Stomach (tissue), 9 donors: Measurements from ENCODE around the gene HCFC1. TPM values are rescaled to one million over a fixed set of nuclear protein-coding genes. Genes with fewer than 3 reads are reported as not detected.

Experiments used
- DNase-seq, 2 donors: peaks; one replicate each; pipeline versions ENCODE4 v3.0.0 to v3.0.0-alpha.2; 2013 to 2019
- H3K27ac ChIP-seq, 5 donors: fragments of 200-600 bp in 4 of 5; sonication (generic) in 4 of 5; one replicate each; pipeline ENCODE4 v1.5.1; 2013 to 2019; ENCODE audit warnings: mild to moderate bottlenecking in 1 of 5, moderate library complexity in 1 of 5
- H3K27me3 ChIP-seq, 3 donors: fragments of 200-600 bp; sonication (generic); one replicate each; pipeline ENCODE4 v1.5.1; 2017 to 2019; ENCODE audit warnings: mixed run types in 1 of 3
- H3K36me3 ChIP-seq, 4 donors: fragments of 200-600 bp; sonication (generic); 1 replicate in 3 of 4; 2 replicates in 1 of 4; pipeline ENCODE4 v1.5.1; 2016 to 2019
- H3K4me1 ChIP-seq, 4 donors: fragments of 200-600 bp; sonication (generic); one replicate each; pipeline ENCODE4 v1.5.1; 2016 to 2019
- H3K4me3 ChIP-seq, 4 donors: fragments of 200-600 bp; sonication (generic) in 3 of 4; one replicate each; pipeline ENCODE4 v1.5.1; 2016 to 2019; ENCODE audit warnings: mild to moderate bottlenecking in 1 of 4
- H3K9me3 ChIP-seq, 4 donors: fragments of 200-600 bp; sonication (generic); one replicate each; pipeline ENCODE4 v1.5.1; 2016 to 2019
- CTCF ChIP-seq, 7 experiments: fragments of 450-650 bp in 4 of 7; fragments of 200-600 bp in 3 of 7; sonication (generic) in 3 of 7; IDR thresholded peaks; one replicate each; pipeline ENCODE4 v1.5.1; 2016 to 2019; ENCODE audit warnings: antibody characterized with exemption in 7 of 7, control low read depth in 2 of 7, mild to moderate bottlenecking in 1 of 7
- EP300 ChIP-seq: sonication (generic); formaldehyde crosslinking; IDR thresholded peaks from one replicate; pipeline ENCODE4 v1.6.1; 2017; ENCODE audit warnings: antibody characterized with exemption
- POLR2A ChIP-seq, 4 donors: fragments of 450-650 bp; IDR thresholded peaks; one replicate each; pipeline ENCODE4 v1.6.1; 2016; ENCODE audit warnings: antibody characterized with exemption in 4 of 4, control low read depth in 2 of 4, mild to moderate bottlenecking in 1 of 4, moderate library complexity in 1 of 4
- POLR2AphosphoS5 ChIP-seq, 3 donors: sonication (generic); formaldehyde crosslinking; IDR thresholded peaks; one replicate each; pipeline ENCODE4 v1.6.1; 2016; ENCODE audit warnings: antibody characterized with exemption in 3 of 3
- WGBS, 5 donors: extraction: QIAGEN DNeasy Blood & Tissue Kit in 3 of 5; methylation state at CpG; one replicate each; pipeline versions ENCODE4 v1.1.5 to v1.1.7; 2013 to 2018; 5-methylcytosine and 5-hydroxymethylcytosine counted together
- intact Hi-C: fragments of 100-400 bp; cut with DNase I; formaldehyde crosslinking; loops from one replicate; pipeline ENCODE4 v1.15.1; 2023; ENCODE audit warnings: low total_unique reads
- polyA plus RNA-seq, 3 donors: library from polyadenylated mRNA; stranded (reverse); fragments of 200-250 nt; gene quantifications; one replicate each; pipeline ENCODE4 v1.2.3, GENCODE V29; 2013
- total RNA-seq, 5 donors: library from RNA; depleted of rRNA; stranded (reverse); fragments of >200 nt; gene quantifications; one replicate each; pipeline versions ENCODE4 v1.1.0 to v1.2.3, GENCODE V29; 2014 to 2016
- donor health status: healthy with polysubstance abuse.
- donor health status: Bipolar disorder and iron deficiency.
- donor health status: healthy.

HCFC1 gene
- total and polyA plus RNA-seq, 8 donors: 9.0 to 61.6 (median 17.8) TPM

GRCh38 chrX:154012336-154012991 is 40.8 kb upstream of the HCFC1 start:
- 65 to 76% (median 70%) methylated on average over 11 to 17 of the region's 17 CpGs; no CpG with 5 or more reads in 1 of the 5 donors for WGBS, 5 donors
- TF ChIP-seq EP300: no peak
- no peak for TF ChIP-seq POLR2A (IDR thresholded peaks at IDR 0.05)
- no peak for TF ChIP-seq POLR2AphosphoS5 (IDR thresholded peaks at IDR 0.05)
- no peak for TF ChIP-seq CTCF (IDR thresholded peaks at IDR 0.05)
- H3K27me3 ChIP-seq: peaks cover 0 to 5% (median 0%) of the 10 kb centered on the region in 3 donors
- intact Hi-C loops: no loop called here
- no peaks in the 10 kb centered on the region for H3K9me3 ChIP-seq
- peak in 1 of 2 donors; percentile 67 for DNase-seq
- peaks cover 0 to 65% (median 37%) of the 10 kb centered on the region in 4 donors for H3K36me3 ChIP-seq
- no peak overlapping the region for H3K4me3 ChIP-seq
- peaks cover 0 to 15% (median 10%) of the 10 kb centered on the region in 4 donors for H3K4me1 ChIP-seq
- peak overlapping the region in 1 of 5 donors; percentile 8 for H3K27ac ChIP-seq

- Histone ChIP-seq H3K27ac (no peak overlapping the region), H3K9me3 (no peaks in the 10 kb centered on the region), H3K27me3 (peaks cover 0 to 5% (median 0%) of the 10 kb centered on the region in 3 donors), H3K4me3 (no peak overlapping the region), H3K36me3 (peaks cover 0 to 56% (median 29%) of the 10 kb centered on the region in 4 donors), H3K4me1 (peaks cover 0 to 15% (median 10%) of the 10 kb centered on the region in 4 donors)
- intact Hi-C loops: no loop called here
- DNase-seq: no peak
- TF ChIP-seq POLR2A (IDR thresholded peaks at IDR 0.05): no peak
- no peak for TF ChIP-seq POLR2AphosphoS5 (IDR thresholded peaks at IDR 0.05)
- TF ChIP-seq EP300: no peak
- TF ChIP-seq CTCF (IDR thresholded peaks at IDR 0.05): no peak
- 79 to 92% (median 83%) methylated on average over 2 to 18 of the region's 18 CpGs for WGBS, 5 donors
These were observed 40.0 kb upstream of the HCFC1 start for GRCh38 chrX:154011376-154012335.

GRCh38 chrX:154010330-154011087 is 38.9 kb upstream of the HCFC1 start:
- intact Hi-C loops: no loop called here
- Histone ChIP-seq H3K36me3 (peaks cover 0 to 45% (median 17%) of the 10 kb centered on the region in 4 donors), H3K4me3 (no peak overlapping the region), H3K9me3 (no peaks in the 10 kb centered on the region), H3K4me1 (peaks cover 0 to 15% (median 10%) of the 10 kb centered on the region in 4 donors), H3K27me3 (peaks cover 0 to 5% (median 0%) of the 10 kb centered on the region in 3 donors), H3K27ac (no peak overlapping the region)
- 81 to 91% (median 88%) methylated on average over 12 to 18 of the region's 18 CpGs for WGBS, 5 donors
- peak in 1 of 2 donors; percentile 20 for DNase-seq
- TF ChIP-seq POLR2A (IDR thresholded peaks at IDR 0.05) (no peak), CTCF (IDR thresholded peaks at IDR 0.05) (no peak), EP300 (no peak), POLR2AphosphoS5 (IDR thresholded peaks at IDR 0.05) (no peak)

GRCh38 chrX:154008521-154008920 is 36.9 kb upstream of the HCFC1 start:
- no peak for TF ChIP-seq POLR2A (IDR thresholded peaks at IDR 0.05)
- DNase-seq: no peak
- peaks cover 0 to 10% (median 6%) of the 10 kb centered on the region in 4 donors for H3K4me1 ChIP-seq
- no peaks in the 10 kb centered on the region for H3K9me3 ChIP-seq
- 56 to 83% (median 57%) methylated on average over 4 of the region's 4 CpGs for WGBS, 5 donors
- H3K4me3 ChIP-seq: no peak overlapping the region
- peaks cover 0 to 36% (median 9%) of the 10 kb centered on the region in 4 donors for H3K36me3 ChIP-seq
- no peak overlapping the region for H3K27ac ChIP-seq
- peaks cover 0 to 5% (median 0%) of the 10 kb centered on the region in 3 donors for H3K27me3 ChIP-seq
- intact Hi-C loops: no loop called here
